PC-3 (cell line): ENCODE measurements around the gene LIPC. TPM values are rescaled to one million over a fixed set of nuclear protein-coding genes. Genes with fewer than 3 reads are reported as not detected.

Source experiments
- ATAC-seq: fragments of 200-7000 bp; cut with Tn5 transposase; 2 replicates; pipeline ENCODE4 v1.9.1; 2020; ENCODE audit warnings: mild to moderate bottlenecking, moderate library complexity
- BruUV-seq: library from RNA; stranded (reverse); fragments of 400-500 nt; replicated peaks from 2 replicates; lab custom pipeline; 2021; lab: Mats Ljungman, UMichigan
- CTCF ChIA-PET: fragments of 300-600 bp; sonication (Branson Sonifier 250); formaldehyde crosslinking; loops from one replicate; lab custom pipeline; 2022; ENCODE audit warnings: antibody characterized with exemption; lab: Charles Lee
- POLR2A ChIA-PET: fragments of 300-600 bp; sonication (Branson Sonifier 250); formaldehyde crosslinking; loops from one replicate; lab custom pipeline; 2022; ENCODE audit warnings: antibody characterized with exemption; ENCODE audit not compliant: unreplicated experiment; lab: Charles Lee
- DNase-seq: peaks from one replicate; pipeline ENCODE4 v3.0.0-alpha.2; 2015
- H2AFZ ChIP-seq: fragments of 300-600 bp; sonication (generic); 2 replicates; pipeline ENCODE4 v1.6.0; 2016; ENCODE audit warnings: antibody characterized with exemption, low read length
- H3F3A ChIP-seq: fragments of 300-600 bp; sonication (generic); one replicate; pipeline ENCODE4 v1.6.0; 2017; ENCODE audit warnings: antibody characterized with exemption, low read length, control low read depth, mild to moderate bottlenecking; ENCODE audit not compliant: unreplicated experiment
- H3K27ac ChIP-seq: fragments of 300-600 bp; sonication (generic); 2 replicates; pipeline ENCODE4 v1.5.1; 2016; ENCODE audit warnings: mild to moderate bottlenecking, low read length
- H3K27me3 ChIP-seq: fragments of 300-600 bp; sonication (generic); 2 replicates; pipeline ENCODE4 v1.6.1; 2016; ENCODE audit warnings: low read length, mixed read lengths
- H3K36me3 ChIP-seq: fragments of 300-600 bp; sonication (generic); 2 replicates; pipeline ENCODE4 v1.6.1; 2016; ENCODE audit warnings: low read depth, mixed run types, low read length, mixed read lengths
- H3K4me1 ChIP-seq: fragments of 300-600 bp; sonication (generic); 2 replicates; pipeline ENCODE4 v1.5.1; 2016; ENCODE audit warnings: low read length; ENCODE audit not compliant: insufficient read depth
- H3K4me2 ChIP-seq: fragments of 300-600 bp; sonication (generic); 2 replicates; pipeline ENCODE4 v1.6.0; 2016; ENCODE audit warnings: low read length
- H3K4me3 ChIP-seq: fragments of 300-600 bp; sonication (generic); 2 replicates; pipeline ENCODE4 v1.5.1; 2016; ENCODE audit warnings: mild to moderate bottlenecking, low read length, mixed read lengths
- H3K79me2 ChIP-seq: fragments of 300-600 bp; sonication (generic); 2 replicates; pipeline ENCODE4 v1.6.1; 2017; ENCODE audit warnings: low read length, mixed read lengths
- H3K9ac ChIP-seq: fragments of 300-600 bp; sonication (generic); 2 replicates; pipeline ENCODE4 v1.6.0; 2016; ENCODE audit warnings: mild to moderate bottlenecking, low read length
- H3K9me2 ChIP-seq: fragments of 300-600 bp; sonication (generic); replicated peaks from 2 replicates; pipeline ENCODE4 v1.6.1; 2016; ENCODE audit warnings: mixed run types, low read length, mixed read lengths
- H3K9me3 ChIP-seq: fragments of 300-600 bp; sonication (generic); 2 replicates; pipeline ENCODE4 v1.6.1; 2016; ENCODE audit warnings: low read length, mixed read lengths
- H4K20me1 ChIP-seq: fragments of 300-600 bp; sonication (generic); 2 replicates; pipeline ENCODE4 v1.6.1; 2016; ENCODE audit warnings: low read length, mixed read lengths
- EZH2 ChIP-seq: fragments of 300-600 bp; sonication (generic); IDR thresholded peaks from one replicate; pipeline ENCODE4 v1.6.1; 2017; ENCODE audit warnings: antibody characterized with exemption, mild to moderate bottlenecking, low read length; ENCODE audit not compliant: unreplicated experiment
- EZH2phosphoT487 ChIP-seq: fragments of 300-600 bp; sonication (generic); IDR thresholded peaks from 2 replicates; pipeline ENCODE4 v1.6.1; 2018; ENCODE audit warnings: mild to moderate bottlenecking, antibody characterized with exemption, low read length, borderline replicate concordance
- intact Hi-C: fragments of 100-400 bp; cut with micrococcal nuclease; formaldehyde crosslinking; loops from 2 replicates; pipeline ENCODE4 v1.9.0; 2023
- total RNA-seq: library from RNA; depleted of rRNA; stranded (reverse); fragments of >200 nt; gene quantifications from 2 replicates; pipeline ENCODE4 v1.2.3, GENCODE V29; 2014
- TF ChIP-seq, protein P1 (sequence below): fragments of 300-600 bp; sonication (generic); conservative IDR thresholded peaks from 2 replicates; pipeline ENCODE4 v1.5.1; 2017; ENCODE audit warnings: antibody characterized with exemption, low read depth, mild to moderate bottlenecking, low read length

Gene LIPC
- total RNA-seq, 1 experiment from 2014 or later: not detected

DNA sequence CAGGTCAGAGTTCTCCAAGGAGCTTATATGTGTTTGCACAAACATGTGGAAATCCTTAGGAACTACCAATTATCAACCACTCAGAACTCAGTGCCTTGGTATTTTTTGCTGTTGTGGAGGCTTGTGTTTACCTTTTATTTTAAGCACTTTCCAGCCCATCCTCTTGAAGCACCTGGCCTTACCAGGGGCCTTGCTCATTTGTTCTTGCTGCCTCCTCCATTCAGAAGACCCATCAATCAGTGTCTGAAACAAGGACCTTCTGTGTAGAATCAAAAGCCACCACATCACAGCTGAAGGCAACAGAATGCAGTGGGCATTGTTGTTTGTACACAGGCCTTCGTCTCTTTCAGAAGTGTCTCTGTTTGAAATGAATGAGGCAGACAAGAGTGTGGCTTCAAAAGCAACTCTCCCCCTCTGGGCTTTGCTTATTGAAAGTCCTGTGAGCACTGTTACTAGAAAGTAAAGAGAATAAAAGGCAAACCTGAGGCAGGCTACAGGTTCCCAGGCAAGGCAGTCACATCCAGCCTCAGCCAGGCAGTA, 24.5 kb upstream of the LIPC start:
- H3K27ac ChIP-seq: no peak overlapping the region
- POLR2A ChIA-PET: no interaction called here
- no peaks in the 10 kb centered on the region for H3K36me3 ChIP-seq
- H3K4me2 ChIP-seq: no peak overlapping the region
- CTCF ChIA-PET: no interaction called here
- H4K20me1 ChIP-seq: no peaks in the 10 kb centered on the region
- H3K9ac ChIP-seq: no peak overlapping the region
- no peak overlapping the region for H2AFZ ChIP-seq
- H3F3A ChIP-seq: no peaks in the 10 kb centered on the region
- TF ChIP-seq, protein P1, sequence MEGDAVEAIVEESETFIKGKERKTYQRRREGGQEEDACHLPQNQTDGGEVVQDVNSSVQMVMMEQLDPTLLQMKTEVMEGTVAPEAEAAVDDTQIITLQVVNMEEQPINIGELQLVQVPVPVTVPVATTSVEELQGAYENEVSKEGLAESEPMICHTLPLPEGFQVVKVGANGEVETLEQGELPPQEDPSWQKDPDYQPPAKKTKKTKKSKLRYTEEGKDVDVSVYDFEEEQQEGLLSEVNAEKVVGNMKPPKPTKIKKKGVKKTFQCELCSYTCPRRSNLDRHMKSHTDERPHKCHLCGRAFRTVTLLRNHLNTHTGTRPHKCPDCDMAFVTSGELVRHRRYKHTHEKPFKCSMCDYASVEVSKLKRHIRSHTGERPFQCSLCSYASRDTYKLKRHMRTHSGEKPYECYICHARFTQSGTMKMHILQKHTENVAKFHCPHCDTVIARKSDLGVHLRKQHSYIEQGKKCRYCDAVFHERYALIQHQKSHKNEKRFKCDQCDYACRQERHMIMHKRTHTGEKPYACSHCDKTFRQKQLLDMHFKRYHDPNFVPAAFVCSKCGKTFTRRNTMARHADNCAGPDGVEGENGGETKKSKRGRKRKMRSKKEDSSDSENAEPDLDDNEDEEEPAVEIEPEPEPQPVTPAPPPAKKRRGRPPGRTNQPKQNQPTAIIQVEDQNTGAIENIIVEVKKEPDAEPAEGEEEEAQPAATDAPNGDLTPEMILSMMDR: no peak
- TF ChIP-seq EZH2 (no peak), EZH2phosphoT487 (no peak)
- H3K4me3 ChIP-seq: no peak overlapping the region
- no peaks in the 10 kb centered on the region for H3K9me3 ChIP-seq
- no peaks in the 10 kb centered on the region for H3K79me2 ChIP-seq
- no peak for DNase-seq
- no peaks in the 10 kb centered on the region for H3K27me3 ChIP-seq
- ATAC-seq: no peak
- intact Hi-C loops: no loop called here
- no TSS peak for BruUV-seq
- no peaks in the 10 kb centered on the region for H3K9me2 ChIP-seq
- H3K4me1 ChIP-seq: no peaks in the 10 kb centered on the region

DNA sequence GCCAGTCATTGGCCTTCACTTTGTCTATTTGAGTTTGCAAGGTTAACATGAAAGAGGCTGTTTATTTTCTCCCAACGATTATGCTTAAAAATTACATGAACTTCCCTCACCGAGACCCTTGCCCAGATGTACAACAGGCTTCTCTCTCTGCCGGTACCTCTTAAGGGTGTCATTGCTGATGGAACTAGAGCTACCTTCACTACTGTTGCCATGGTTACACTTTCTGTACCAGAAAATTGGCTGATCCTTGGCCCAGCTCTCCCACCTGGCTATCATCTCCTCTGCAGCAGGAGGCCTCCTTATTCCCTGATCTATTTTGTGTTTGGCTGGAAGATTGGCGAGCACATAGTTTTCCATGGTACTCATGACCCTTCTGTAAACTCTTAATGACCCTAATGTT, 24.0 kb upstream of the LIPC start:
- no peak for DNase-seq
- Histone ChIP-seq H3K9ac (no peak overlapping the region), H3K36me3 (no peaks in the 10 kb centered on the region), H3K4me1 (no peaks in the 10 kb centered on the region), H3K4me3 (no peak overlapping the region), H3K27me3 (no peaks in the 10 kb centered on the region), H3K9me2 (no peaks in the 10 kb centered on the region), H3F3A (no peaks in the 10 kb centered on the region), H2AFZ (no peak overlapping the region), H3K9me3 (no peaks in the 10 kb centered on the region), H3K79me2 (no peaks in the 10 kb centered on the region), H3K4me2 (no peak overlapping the region), H3K27ac (no peak overlapping the region), H4K20me1 (no peaks in the 10 kb centered on the region)
- no peak for ATAC-seq
- BruUV-seq: no TSS peak
- POLR2A ChIA-PET: no interaction called here
- CTCF ChIA-PET: no interaction called here
- TF ChIP-seq, protein P1: no peak
- TF ChIP-seq EZH2phosphoT487 (no peak), EZH2 (no peak)
- intact Hi-C loops: no loop called here

DNA sequence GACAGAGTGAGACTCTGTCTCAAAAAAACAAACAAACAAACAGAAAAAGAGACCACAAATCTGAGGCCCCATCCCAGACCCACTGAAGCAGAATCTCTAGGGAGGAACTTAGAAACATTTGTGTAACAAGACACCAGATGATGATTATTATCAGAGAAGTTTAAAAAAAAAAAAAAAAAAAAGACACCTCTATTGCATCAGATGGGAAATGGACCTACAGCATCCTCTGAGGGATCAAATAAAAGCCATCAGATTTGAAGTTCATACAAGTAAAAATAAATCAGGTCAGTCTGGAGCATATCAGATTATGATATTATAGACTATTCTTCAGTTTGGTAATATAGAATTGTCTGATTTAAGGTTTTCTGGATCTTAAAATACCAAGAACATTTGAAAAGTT, 21.9 kb upstream of the LIPC start:
- H3K4me3 ChIP-seq: no peak overlapping the region
- no peak overlapping the region for H3K9ac ChIP-seq
- H2AFZ ChIP-seq: no peak overlapping the region
- TF ChIP-seq EZH2phosphoT487 (no peak), EZH2 (no peak)
- TF ChIP-seq, protein P1: no peak
- no peaks in the 10 kb centered on the region for H3K9me2 ChIP-seq
- H3K27me3 ChIP-seq: no peaks in the 10 kb centered on the region
- H3K79me2 ChIP-seq: no peaks in the 10 kb centered on the region
- no TSS peak for BruUV-seq
- ATAC-seq (no peak), DNase-seq (no peak)
- H3K27ac ChIP-seq: no peak overlapping the region
- intact Hi-C loops: no loop called here
- no peaks in the 10 kb centered on the region for H3K9me3 ChIP-seq
- no peaks in the 10 kb centered on the region for H3F3A ChIP-seq
- H3K4me1 ChIP-seq: no peaks in the 10 kb centered on the region
- H4K20me1 ChIP-seq: no peaks in the 10 kb centered on the region
- POLR2A ChIA-PET: no interaction called here
- no peaks in the 10 kb centered on the region for H3K36me3 ChIP-seq
- CTCF ChIA-PET: no interaction called here
- no peak overlapping the region for H3K4me2 ChIP-seq
